GM12878 (cell line): ENCODE results near the gene PRM3.

Source experiments
- BCL11A ChIP-seq: IDR thresholded peaks from 2 replicates; pipeline ENCODE4 v1.6.1; 2011; ENCODE audit warnings: low read depth, low read length
- CTCF ChIP-seq, 3 experiments: IDR thresholded peaks in 2 of 3; conservative IDR thresholded peaks in 1 of 3; 2 replicates each; pipeline ENCODE4 v1.5.1; 2011; ENCODE audit warnings: low read depth in 3 of 3, low read length in 3 of 3, mild to moderate bottlenecking in 3 of 3, control low read depth in 2 of 3, moderate library complexity in 2 of 3, inconsistent platforms in 1 of 3, mixed read lengths in 1 of 3; ENCODE audit not compliant: control insufficient read depth in 2 of 3, insufficient read depth in 1 of 3; ENCODE audit errors: extremely low read depth in 1 of 3
- E4F1 ChIP-seq: fragments of 450-650 bp; IDR thresholded peaks from 2 replicates; pipeline ENCODE4 v1.6.1; 2018; ENCODE audit warnings: borderline replicate concordance, mild to moderate bottlenecking; ENCODE audit not compliant: partially characterized antibody
- EP300 ChIP-seq, 2 experiments: fragments of 150-350 bp in 1 of 2; IDR thresholded peaks; 2 replicates each; pipeline ENCODE4 v1.6.1; 2011 to 2012; ENCODE audit warnings: low read depth in 2 of 2, low read length in 2 of 2, borderline replicate concordance in 1 of 2, improper control_type of control experiment in 1 of 2, inconsistent platforms in 1 of 2; ENCODE audit not compliant: control insufficient read depth in 1 of 2
- MAX ChIP-seq: IDR thresholded peaks from 2 replicates; pipeline ENCODE4 v1.6.1; 2012; ENCODE audit warnings: low read depth, low read length, improper control_type of control experiment
- SMC3 ChIP-seq: IDR thresholded peaks from 2 replicates; pipeline ENCODE4 v1.6.1; 2011; ENCODE audit warnings: low read length, improper control_type of control experiment, borderline replicate concordance

GRCh38 chr16:11290102-11290893, 16.9 kb upstream of the PRM3 start:
- no peak for TF ChIP-seq BCL11A
- no peak for TF ChIP-seq SMC3
- TF ChIP-seq CTCF (IDR thresholded peaks at IDR 0.05 in 2 of 3, conservative IDR thresholded peaks at IDR 0.05 in 1 of 3; ENCODE audit: control insufficient read depth in 2 of 3, extremely low read depth in 1 of 3, insufficient read depth in 1 of 3, low read depth in 3 of 3, low read length in 3 of 3): no peak
- TF ChIP-seq EP300 (IDR thresholded peaks at IDR 0.05; ENCODE audit: borderline replicate concordance in 1 of 2, control insufficient read depth in 1 of 2, low read depth in 2 of 2, low read length in 2 of 2): no peak
- no peak for TF ChIP-seq MAX
- TF ChIP-seq E4F1: no peak
